ENCODE results near the gene HECTD4. TPM values are rescaled to one million over a fixed set of nuclear protein-coding genes. Genes with fewer than 3 reads are reported as not detected.

HECTD4 gene
- polyA plus RNA-seq, 1 experiment = 7.3 TPM

GRCh38 chr12:112146123-112146522 is 236.1 kb downstream of the HECTD4 start:
- no peaks in the 10 kb centered on the region for H3K27me3 ChIP-seq (ENCODE audit: control insufficient read depth, insufficient read depth, low read length)
- ChIA-PET POLR2A (no interaction called here), CTCF (interaction anchor here (0.7 kb wide), 1 partner anchor 41 kb away, joined by 4 read pairs; no protein-coding TSS in a partner anchor)
- no peak for TF ChIP-seq CTCF (IDR thresholded peaks at IDR 0.05; ENCODE audit: insufficient read depth, low read depth, low read length)
- no peak overlapping the region for H3K4me3 ChIP-seq (ENCODE audit: low read depth, low read length)
- DNase-seq (ENCODE audit: low read depth) = no peak
- peaks cover 19% of the 10 kb centered on the region for H3K36me3 ChIP-seq (ENCODE audit: control insufficient read depth, insufficient read depth, low read length)

GRCh38 chr12:112140728-112141127 is 241.5 kb downstream of the HECTD4 start:
- no peak for DNase-seq (ENCODE audit: low read depth)
- Histone ChIP-seq H3K27me3 (ENCODE audit: control insufficient read depth, insufficient read depth, low read length) (no peaks in the 10 kb centered on the region), H3K36me3 (ENCODE audit: control insufficient read depth, insufficient read depth, low read length) (peaks cover 12% of the 10 kb centered on the region), H3K4me3 (ENCODE audit: low read depth, low read length) (no peak overlapping the region)
- ChIA-PET POLR2A (no interaction called here), CTCF (no interaction called here)
- TF ChIP-seq CTCF (IDR thresholded peaks at IDR 0.05; ENCODE audit: insufficient read depth, low read depth, low read length) = no peak

GRCh38 chr12:112134731-112135130 is 247.5 kb downstream of the HECTD4 start:
- CTCF ChIA-PET = no interaction called here
- DNase-seq (ENCODE audit: low read depth) = no peak
- H3K4me3 ChIP-seq (ENCODE audit: low read depth, low read length) = no peak overlapping the region
- peaks cover 15% of the 10 kb centered on the region for H3K36me3 ChIP-seq (ENCODE audit: control insufficient read depth, insufficient read depth, low read length)
- no peak for TF ChIP-seq CTCF (IDR thresholded peaks at IDR 0.05; ENCODE audit: insufficient read depth, low read depth, low read length)
- H3K27me3 ChIP-seq (ENCODE audit: control insufficient read depth, insufficient read depth, low read length) = no peaks in the 10 kb centered on the region
- POLR2A ChIA-PET = no interaction called here

GRCh38 chr12:112133418-112133817 is 248.8 kb downstream of the HECTD4 start:
- Histone ChIP-seq H3K36me3 (ENCODE audit: control insufficient read depth, insufficient read depth, low read length) (peaks cover 12% of the 10 kb centered on the region), H3K27me3 (ENCODE audit: control insufficient read depth, insufficient read depth, low read length) (no peaks in the 10 kb centered on the region), H3K4me3 (ENCODE audit: low read depth, low read length) (no peak overlapping the region)
- ChIA-PET POLR2A (no interaction called here), CTCF (no interaction called here)
- TF ChIP-seq CTCF (IDR thresholded peaks at IDR 0.05; ENCODE audit: insufficient read depth, low read depth, low read length) = no peak
- no peak for DNase-seq (ENCODE audit: low read depth)

GRCh38 chr12:112131686-112132085 is 250.5 kb downstream of the HECTD4 start:
- no peaks in the 10 kb centered on the region for H3K27me3 ChIP-seq (ENCODE audit: control insufficient read depth, insufficient read depth, low read length)
- no peak for TF ChIP-seq CTCF (IDR thresholded peaks at IDR 0.05; ENCODE audit: insufficient read depth, low read depth, low read length)
- ChIA-PET CTCF (interaction anchor here (1.2 to 1.3 kb wide), 2 partner anchors 14 to 156 kb away, joined by 3 to 4 read pairs; no protein-coding TSS in a partner anchor), POLR2A (no interaction called here)
- no peak for DNase-seq (ENCODE audit: low read depth)
- H3K36me3 ChIP-seq (ENCODE audit: control insufficient read depth, insufficient read depth, low read length) = peaks cover 7% of the 10 kb centered on the region
- H3K4me3 ChIP-seq (ENCODE audit: low read depth, low read length) = no peak overlapping the region
